ENCODE results near the gene KANSL1. TPM values are rescaled to one million over a fixed set of nuclear protein-coding genes. Genes with fewer than 3 reads are reported as not detected.

KANSL1 gene
- total and polyA plus RNA-seq, 2 donors (not counting 1 experiment from before 2014, with no cell fraction given) = 36.8 to 233 TPM

DNA sequence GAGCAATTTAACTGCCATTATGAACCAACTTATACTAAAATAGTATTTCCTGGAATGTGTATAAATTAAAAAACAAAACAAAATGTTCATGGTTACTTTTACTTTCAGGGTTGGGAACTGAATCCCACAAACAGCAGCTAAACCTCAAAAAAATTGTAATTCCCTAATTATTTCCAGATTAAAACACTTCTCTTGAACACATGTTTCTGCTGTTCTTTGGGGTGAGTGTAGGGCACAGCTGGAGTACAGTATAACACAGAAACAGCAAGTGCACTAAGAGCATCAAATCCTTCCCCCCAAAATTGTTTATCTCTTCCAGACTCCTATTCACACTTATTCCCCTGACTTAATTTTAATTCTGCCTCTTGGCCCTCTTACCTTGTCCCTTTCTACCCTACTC lies 56.4 kb downstream of the KANSL1 start:
- Histone ChIP-seq H3K4me2 (replicated peaks; ENCODE audit: low read depth, low read length, poor library complexity, severe bottlenecking) (no peak overlapping the region), H2AFZ (ENCODE audit: insufficient read depth, low read depth, low read length, poor library complexity, severe bottlenecking) (no peak overlapping the region), H3K9me3 (ENCODE audit: control extremely low read depth in 1 of 3, control insufficient read depth in 2 of 3, insufficient read depth in 1 of 3, low read length in 2 of 3) (no peaks in the 10 kb centered on the region), H3K36me3 (replicated peaks in 1 of 2; ENCODE audit: control extremely low read depth in 1 of 2, control insufficient read depth in 1 of 2, extremely low read depth in 1 of 2, insufficient read depth in 2 of 2, low read length in 1 of 2) (peaks cover 4 to 12% of the 10 kb centered on the region in 2 experiments), H3K79me2 (ENCODE audit: control insufficient read depth, insufficient read depth, low read length) (peaks cover 100% of the 10 kb centered on the region), H3K9ac (ENCODE audit: low read length) (peak overlapping the region; percentile 12), H3K27me3 (replicated peaks in 1 of 4; ENCODE audit: control extremely low read depth in 1 of 4, control insufficient read depth in 3 of 4, insufficient read depth in 4 of 4, low read length in 3 of 4) (no peaks in the 10 kb centered on the region), H3K4me3 (ENCODE audit: control extremely low read depth in 1 of 5, extremely low read depth in 1 of 5, insufficient read depth in 1 of 5, low read depth in 2 of 5, low read length in 4 of 5) (no peak overlapping the region), H3K4me1 (ENCODE audit: control insufficient read depth in 2 of 2, insufficient read depth in 2 of 2, low read length in 2 of 2) (peaks cover 24 to 51% of the 10 kb centered on the region in 2 donors), H4K20me1 (ENCODE audit: control insufficient read depth, insufficient read depth, low read length, poor library complexity, severe bottlenecking) (peaks cover 99% of the 10 kb centered on the region), H3K27ac (ENCODE audit: low read length in 2 of 2) (no peak overlapping the region)
- Mint-ChIP-seq H3K27me3 (no peaks in the 10 kb centered on the region), H3K9me3 (ENCODE audit: insufficient read depth) (no peaks in the 10 kb centered on the region), H3K4me1 (peaks cover 81% of the 10 kb centered on the region), H3K27ac (peak overlapping the region; percentile 2), H3K4me3 (no peak overlapping the region)
- DNase-seq (no peak), ATAC-seq (ENCODE audit: low read depth) (no peak)
- CTCF ChIA-PET = interaction anchor here (1.0 kb wide), 1 partner anchor 43 kb away, joined by 3 read pairs; no protein-coding TSS in a partner anchor
- intact Hi-C loops (cut with micrococcal nuclease) = no loop called here
- POLR2A ChIA-PET = no interaction called here
- TF ChIP-seq EZH2 (IDR thresholded peaks at IDR 0.05; ENCODE audit: borderline replicate concordance, insufficient read depth, low read depth, low read length, poor library complexity, severe bottlenecking) (no peak), CTCF (IDR thresholded peaks at IDR 0.05) (no peak)

- Histone ChIP-seq H3K27ac (ENCODE audit: low read length in 2 of 2) (no peak overlapping the region), H3K4me3 (ENCODE audit: control extremely low read depth in 1 of 5, extremely low read depth in 1 of 5, insufficient read depth in 1 of 5, low read depth in 2 of 5, low read length in 4 of 5) (no peak overlapping the region), H3K36me3 (replicated peaks in 1 of 2; ENCODE audit: control extremely low read depth in 1 of 2, control insufficient read depth in 1 of 2, extremely low read depth in 1 of 2, insufficient read depth in 2 of 2, low read length in 1 of 2) (peaks cover 4 to 12% of the 10 kb centered on the region in 2 experiments), H3K4me1 (ENCODE audit: control insufficient read depth in 2 of 2, insufficient read depth in 2 of 2, low read length in 2 of 2) (peaks cover 17 to 43% of the 10 kb centered on the region in 2 donors), H2AFZ (ENCODE audit: insufficient read depth, low read depth, low read length, poor library complexity, severe bottlenecking) (no peak overlapping the region), H3K79me2 (ENCODE audit: control insufficient read depth, insufficient read depth, low read length) (peaks cover 100% of the 10 kb centered on the region), H3K9me3 (ENCODE audit: control extremely low read depth in 1 of 3, control insufficient read depth in 2 of 3, insufficient read depth in 1 of 3, low read length in 2 of 3) (no peaks in the 10 kb centered on the region), H3K9ac (ENCODE audit: low read length) (no peak overlapping the region), H4K20me1 (ENCODE audit: control insufficient read depth, insufficient read depth, low read length, poor library complexity, severe bottlenecking) (peaks cover 99% of the 10 kb centered on the region), H3K4me2 (replicated peaks; ENCODE audit: low read depth, low read length, poor library complexity, severe bottlenecking) (no peak overlapping the region), H3K27me3 (replicated peaks in 1 of 4; ENCODE audit: control extremely low read depth in 1 of 4, control insufficient read depth in 3 of 4, insufficient read depth in 4 of 4, low read length in 3 of 4) (no peaks in the 10 kb centered on the region)
- Mint-ChIP-seq H3K27ac (peak overlapping the region; percentile 50), H3K4me1 (peaks cover 78% of the 10 kb centered on the region), H3K27me3 (no peaks in the 10 kb centered on the region), H3K9me3 (ENCODE audit: insufficient read depth) (no peaks in the 10 kb centered on the region), H3K4me3 (no peak overlapping the region)
- no peak for DNase-seq
- TF ChIP-seq EZH2 (IDR thresholded peaks at IDR 0.05; ENCODE audit: borderline replicate concordance, insufficient read depth, low read depth, low read length, poor library complexity, severe bottlenecking) (no peak), CTCF (IDR thresholded peaks at IDR 0.05) (no peak)
- ChIA-PET POLR2A (interaction anchor here (0.7 kb wide), 1 partner anchor 21 kb away, joined by 9 read pairs; no protein-coding TSS in a partner anchor), CTCF (no interaction called here)
- WGBS (ENCODE audit: insufficient coverage) = 78% methylated on average over 1 of the region's 3 CpGs
- ATAC-seq (ENCODE audit: low read depth) = no peak
- intact Hi-C loops (cut with micrococcal nuclease) = no loop called here
These were observed 57.2 kb downstream of the KANSL1 start for GRCh38 chr17:46135879-46136563.
